HCT116 (cell line): ENCODE measurements around the gene LBHD1.

ENCODE experiments used
- CBX3 ChIP-seq: IDR thresholded peaks from 2 replicates; pipeline ENCODE4 v1.6.1; 2012; ENCODE audit warnings: low read depth
- CEBPB ChIP-seq: IDR thresholded peaks from 2 replicates; pipeline ENCODE4 v1.6.1; 2012; ENCODE audit warnings: low read depth
- EZH2 ChIP-seq: fragments of 200-600 bp; sonication (generic); IDR thresholded peaks from 2 replicates; pipeline ENCODE4 v1.6.1; 2017; ENCODE audit warnings: antibody characterized with exemption, mixed run types
- EZH2phosphoT487 ChIP-seq: fragments of 200-600 bp; IDR thresholded peaks from 2 replicates; pipeline ENCODE4 v1.6.1; 2018; ENCODE audit warnings: antibody characterized with exemption, borderline replicate concordance
- JUND ChIP-seq: IDR thresholded peaks from 2 replicates; pipeline ENCODE4 v1.6.1; 2012
- MAX ChIP-seq: IDR thresholded peaks from 2 replicates; pipeline ENCODE4 v1.6.1; 2012
- POLR2A ChIP-seq: IDR thresholded peaks from 2 replicates; pipeline ENCODE4 v1.7.0; 2011; ENCODE audit warnings: borderline replicate concordance; ENCODE audit not compliant: insufficient read depth, insufficient read length; ENCODE audit errors: extremely low read depth
- POLR2AphosphoS5 ChIP-seq: IDR thresholded peaks from 2 replicates; pipeline ENCODE4 v1.6.1; 2011; ENCODE audit warnings: mild to moderate bottlenecking, low read depth, low read length, moderate library complexity
- REST ChIP-seq: IDR thresholded peaks from 2 replicates; pipeline ENCODE4 v1.6.1; 2012; ENCODE audit warnings: low read depth
- ZFX ChIP-seq: fragments of 450-650 bp; IDR thresholded peaks from 2 replicates; pipeline ENCODE4 v1.6.1; 2017
- ZNF274 ChIP-seq: fragments of 200-500 bp; sonication (Bioruptor generic); IDR thresholded peaks from 2 replicates; pipeline ENCODE4 v1.6.1; 2014; ENCODE audit warnings: mild to moderate bottlenecking, low read depth, low read length, inconsistent platforms
- TF ChIP-seq, protein P1 (sequence below), 3 experiments: fragments of 200-600 bp in 1 of 3; sonication (generic) in 1 of 3; IDR thresholded peaks in 2 of 3; conservative IDR thresholded peaks in 1 of 3; 2 replicates each; pipeline ENCODE4 v1.5.1; 2012 to 2017; ENCODE audit warnings: low read depth in 2 of 3, low read length in 2 of 3, antibody characterized with exemption in 1 of 3, borderline replicate concordance in 1 of 3, control low read depth in 1 of 3, mild to moderate bottlenecking in 1 of 3, mixed read lengths in 1 of 3, mixed run types in 1 of 3, moderate library complexity in 1 of 3; ENCODE audit not compliant: insufficient read depth in 1 of 3

GRCh38 chr11:62677156-62677555 is 5.1 kb upstream of the LBHD1 start:
- TF ChIP-seq POLR2A = no peak
- TF ChIP-seq, protein P1, sequence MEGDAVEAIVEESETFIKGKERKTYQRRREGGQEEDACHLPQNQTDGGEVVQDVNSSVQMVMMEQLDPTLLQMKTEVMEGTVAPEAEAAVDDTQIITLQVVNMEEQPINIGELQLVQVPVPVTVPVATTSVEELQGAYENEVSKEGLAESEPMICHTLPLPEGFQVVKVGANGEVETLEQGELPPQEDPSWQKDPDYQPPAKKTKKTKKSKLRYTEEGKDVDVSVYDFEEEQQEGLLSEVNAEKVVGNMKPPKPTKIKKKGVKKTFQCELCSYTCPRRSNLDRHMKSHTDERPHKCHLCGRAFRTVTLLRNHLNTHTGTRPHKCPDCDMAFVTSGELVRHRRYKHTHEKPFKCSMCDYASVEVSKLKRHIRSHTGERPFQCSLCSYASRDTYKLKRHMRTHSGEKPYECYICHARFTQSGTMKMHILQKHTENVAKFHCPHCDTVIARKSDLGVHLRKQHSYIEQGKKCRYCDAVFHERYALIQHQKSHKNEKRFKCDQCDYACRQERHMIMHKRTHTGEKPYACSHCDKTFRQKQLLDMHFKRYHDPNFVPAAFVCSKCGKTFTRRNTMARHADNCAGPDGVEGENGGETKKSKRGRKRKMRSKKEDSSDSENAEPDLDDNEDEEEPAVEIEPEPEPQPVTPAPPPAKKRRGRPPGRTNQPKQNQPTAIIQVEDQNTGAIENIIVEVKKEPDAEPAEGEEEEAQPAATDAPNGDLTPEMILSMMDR (IDR thresholded peaks at IDR 0.05 in 2 of 3, conservative IDR thresholded peaks at IDR 0.05 in 1 of 3; ENCODE audit: borderline replicate concordance in 1 of 3, insufficient read depth in 1 of 3, low read depth in 2 of 3, low read length in 2 of 3) = no peak
- no peak for TF ChIP-seq CBX3
- TF ChIP-seq ZNF274 = no peak
- no peak for TF ChIP-seq EZH2
- no peak for TF ChIP-seq POLR2AphosphoS5
- no peak for TF ChIP-seq JUND
- TF ChIP-seq ZFX = no peak
- TF ChIP-seq MAX = no peak
- TF ChIP-seq REST = no peak
- no peak for TF ChIP-seq CEBPB
- no peak for TF ChIP-seq EZH2phosphoT487
